Measurements from ENCODE around the gene CYREN. TPM values are rescaled to one million over a fixed set of nuclear protein-coding genes. Genes with fewer than 3 reads are reported as not detected.

Gene CYREN
- total RNA-seq, 2 experiments from 2014 or later = 14.0 to 15.8 TPM

GRCh38 chr7:135189221-135189662 lies 18.7 kb upstream of the CYREN start:
- TF ChIP-seq CTCF (IDR thresholded peaks at IDR 0.05) = no peak
- ChIA-PET CTCF (interaction anchor here (0.8 kb wide), 1 partner anchor 18 kb away, joined by 3 read pairs; the partner anchor contains the start of gene CYREN), POLR2A (no interaction called here)
- ATAC-seq (ENCODE audit: poor library complexity) (no peak), DNase-seq (no peak)
- H3K27me3 Mint-ChIP-seq = no peaks in the 10 kb centered on the region
- no peak overlapping the region for H3K4me3 ChIP-seq (ENCODE audit: low read length)
- H3K27ac Mint-ChIP-seq = no peak overlapping the region
- no peaks in the 10 kb centered on the region for H3K4me1 ChIP-seq (ENCODE audit: insufficient read depth, low read length)
- H3K9me3 ChIP-seq (ENCODE audit: control insufficient read depth in 1 of 2, insufficient read depth in 1 of 2, low read length in 2 of 2) = no peaks in the 10 kb centered on the region
- H3K9me3 Mint-ChIP-seq = peaks cover under 1% of the 10 kb centered on the region
- peaks cover 98% of the 10 kb centered on the region for H3K36me3 Mint-ChIP-seq (ENCODE audit: low read depth)
- peaks cover 78% of the 10 kb centered on the region for H3K36me3 ChIP-seq (ENCODE audit: insufficient read depth, low read length)
- H3K4me3 Mint-ChIP-seq = no peak overlapping the region
- H3K4me1 Mint-ChIP-seq (ENCODE audit: low read depth) = peaks cover 4% of the 10 kb centered on the region
- intact Hi-C loops (cut with DNase I, micrococcal nuclease) = no loop called here
- no peak overlapping the region for H3K27ac ChIP-seq (ENCODE audit: low read depth in 1 of 2, low read length in 2 of 2)
- no peaks in the 10 kb centered on the region for H3K27me3 ChIP-seq (ENCODE audit: control insufficient read depth in 1 of 2, insufficient read depth in 2 of 2, low read length in 2 of 2)

- intact Hi-C loops (cut with DNase I, micrococcal nuclease) = no loop called here
- Histone ChIP-seq H3K36me3 (ENCODE audit: insufficient read depth, low read length) (peaks cover 78% of the 10 kb centered on the region), H3K4me3 (ENCODE audit: low read length) (no peak overlapping the region), H3K4me1 (ENCODE audit: insufficient read depth, low read length) (no peaks in the 10 kb centered on the region), H3K9me3 (ENCODE audit: control insufficient read depth in 1 of 2, insufficient read depth in 1 of 2, low read length in 2 of 2) (peaks cover 2 to 4% of the 10 kb centered on the region in 2 experiments), H3K27me3 (ENCODE audit: control insufficient read depth in 1 of 2, insufficient read depth in 2 of 2, low read length in 2 of 2) (no peaks in the 10 kb centered on the region), H3K27ac (ENCODE audit: low read depth in 1 of 2, low read length in 2 of 2) (no peak overlapping the region)
- Mint-ChIP-seq H3K4me1 (ENCODE audit: low read depth) (peaks cover 4% of the 10 kb centered on the region), H3K4me3 (no peak overlapping the region), H3K27me3 (no peaks in the 10 kb centered on the region), H3K27ac (no peak overlapping the region), H3K36me3 (ENCODE audit: low read depth) (peaks cover 98% of the 10 kb centered on the region), H3K9me3 (peaks cover 8% of the 10 kb centered on the region)
- DNase-seq (peak in 2 of 14 experiments; percentile 23 to 40), ATAC-seq (ENCODE audit: poor library complexity) (no peak)
- no peak for TF ChIP-seq CTCF (IDR thresholded peaks at IDR 0.05)
- ChIA-PET CTCF (interaction anchor here (0.6 to 0.8 kb wide), 2 partner anchors 18 to 470 kb away, joined by 3 read pairs; partner anchors contain the start of gene CYREN), POLR2A (interaction anchor here (1.1 kb wide), 1 partner anchor 23 kb away, joined by 4 read pairs; the partner anchor contains the start of gene WDR91)
Observed at GRCh38 chr7:135188298-135188984, 17.9 kb upstream of the CYREN start.

- POLR2A ChIA-PET = interaction anchor here (0.6 kb wide), 1 partner anchor 21 kb away, joined by 3 read pairs; no protein-coding TSS in a partner anchor
- Histone ChIP-seq H3K4me3 (ENCODE audit: low read length) (no peak overlapping the region), H3K9me3 (ENCODE audit: control insufficient read depth in 1 of 2, insufficient read depth in 1 of 2, low read length in 2 of 2) (peaks cover 12 to 18% of the 10 kb centered on the region in 2 experiments), H3K27ac (ENCODE audit: low read depth in 1 of 2, low read length in 2 of 2) (no peak overlapping the region), H3K36me3 (ENCODE audit: insufficient read depth, low read length) (peaks cover 72% of the 10 kb centered on the region), H3K4me1 (ENCODE audit: insufficient read depth, low read length) (no peaks in the 10 kb centered on the region), H3K27me3 (ENCODE audit: control insufficient read depth in 1 of 2, insufficient read depth in 2 of 2, low read length in 2 of 2) (no peaks in the 10 kb centered on the region)
- TF ChIP-seq CTCF (IDR thresholded peaks at IDR 0.05) = no peak
- H3K4me1 Mint-ChIP-seq (ENCODE audit: low read depth) = peaks cover 4% of the 10 kb centered on the region
- no peak for ATAC-seq (ENCODE audit: poor library complexity)
- H3K27ac Mint-ChIP-seq = no peak overlapping the region
- H3K4me3 Mint-ChIP-seq = no peak overlapping the region
- peaks cover 94% of the 10 kb centered on the region for H3K36me3 Mint-ChIP-seq (ENCODE audit: low read depth)
- CTCF ChIA-PET = no interaction called here
- H3K9me3 Mint-ChIP-seq = peaks cover 14% of the 10 kb centered on the region
- DNase-seq = no peak
- intact Hi-C loops (cut with DNase I, micrococcal nuclease) = no loop called here
- H3K27me3 Mint-ChIP-seq = no peaks in the 10 kb centered on the region
Observed at GRCh38 chr7:135186841-135187253, 16.3 kb upstream of the CYREN start.

Data from CD4-positive, alpha-beta T cell (primary cell).